B cell (primary cell): ENCODE results near the gene BANF2. TPM values are rescaled to one million over a fixed set of nuclear protein-coding genes. Genes with fewer than 3 reads are reported as not detected.

ENCODE experiments used
- ATAC-seq: fragments of 200-7000 bp; cut with Tn5 transposase; one replicate; pipeline ENCODE4 v1.10.0; 2021; ENCODE audit warnings: low read depth, mild to moderate bottlenecking, moderate number of reproducible peaks, moderate library complexity
- CTCF ChIA-PET: fragments of 350-600 bp; sonication (Branson Sonifier 250); formaldehyde crosslinking; loops from one replicate; lab custom pipeline; 2021; ENCODE audit warnings: antibody characterized with exemption, inconsistent platforms; lab: Charles Lee
- POLR2A ChIA-PET: fragments of 350-600 bp; sonication (Branson Sonifier 250); formaldehyde crosslinking; loops from one replicate; lab custom pipeline; 2021; ENCODE audit warnings: antibody characterized with exemption; lab: Charles Lee
- DNase-seq: peaks from one replicate; pipeline ENCODE4 v3.0.0; 2013
- H2AFZ ChIP-seq: 2 replicates; pipeline ENCODE4 v1.6.1; 2012; ENCODE audit warnings: mild to moderate bottlenecking, low read depth, low read length; ENCODE audit not compliant: insufficient read depth, poor library complexity, severe bottlenecking
- H3K27ac ChIP-seq, 2 donors: 1 replicate in 1 of 2; 2 replicates in 1 of 2; pipeline ENCODE4 v1.5.1; 2012 to 2013; ENCODE audit warnings: low read length in 2 of 2, mild to moderate bottlenecking in 2 of 2, moderate library complexity in 1 of 2
- H3K27me3 ChIP-seq, 4 experiments: fragments of 200-600 bp in 1 of 4; sonication (generic) in 1 of 4; replicated peaks in 1 of 4; 1 replicate in 2 of 4; 2 replicates in 2 of 4; pipeline versions ENCODE4 v1.6.1 to v1.7.0; 2013 to 2016; ENCODE audit warnings: low read length in 3 of 4, mild to moderate bottlenecking in 2 of 4, mixed read lengths in 1 of 4, moderate library complexity in 1 of 4; ENCODE audit not compliant: insufficient read depth in 4 of 4, control insufficient read depth in 3 of 4; ENCODE audit errors: control extremely low read depth in 1 of 4
- H3K36me3 ChIP-seq, 2 experiments: replicated peaks in 1 of 2; 1 replicate in 1 of 2; 2 replicates in 1 of 2; pipeline versions ENCODE4 v1.6.1 to v1.7.1; 2013; ENCODE audit warnings: low read length in 1 of 2; ENCODE audit not compliant: insufficient read depth in 2 of 2, control insufficient read depth in 1 of 2; ENCODE audit errors: control extremely low read depth in 1 of 2, extremely low read depth in 1 of 2
- H3K4me1 ChIP-seq, 2 donors: fragments of 200-600 bp in 1 of 2; sonication (generic) in 1 of 2; 1 replicate in 1 of 2; 2 replicates in 1 of 2; pipeline versions ENCODE4 v1.5.1 to v1.6.1; 2013 to 2017; ENCODE audit warnings: low read length in 2 of 2; ENCODE audit not compliant: control insufficient read depth in 2 of 2, insufficient read depth in 2 of 2
- H3K4me2 ChIP-seq: replicated peaks from 2 replicates; pipeline ENCODE3; 2012; ENCODE audit warnings: mild to moderate bottlenecking, low read depth, low read length; ENCODE audit not compliant: poor library complexity, severe bottlenecking
- H3K4me3 ChIP-seq, 5 experiments: fragments of 200-600 bp in 1 of 5; sonication (generic) in 1 of 5; 1 replicate in 3 of 5; 2 replicates in 2 of 5; pipeline versions ENCODE4 v1.5.1 to v1.7.0; 2011 to 2016; ENCODE audit warnings: low read length in 4 of 5, mild to moderate bottlenecking in 4 of 5, low read depth in 2 of 5, control low read depth in 1 of 5, moderate library complexity in 1 of 5; ENCODE audit not compliant: insufficient read depth in 1 of 5; ENCODE audit errors: control extremely low read depth in 1 of 5, extremely low read depth in 1 of 5
- H3K79me2 ChIP-seq: fragments of 200-600 bp; sonication (generic); one replicate; pipeline ENCODE4 v1.6.0; 2016; ENCODE audit warnings: low read length; ENCODE audit not compliant: control insufficient read depth, insufficient read depth
- H3K9ac ChIP-seq: fragments of 200-600 bp; sonication (generic); 2 replicates; pipeline ENCODE4 v1.6.1; 2017; ENCODE audit warnings: mild to moderate bottlenecking, low read length, moderate library complexity
- H3K9me3 ChIP-seq, 3 donors: one replicate each; pipeline versions ENCODE4 v1.6.1 to v1.7.1; 2013; ENCODE audit warnings: low read length in 2 of 3; ENCODE audit not compliant: control insufficient read depth in 2 of 3, insufficient read depth in 1 of 3; ENCODE audit errors: control extremely low read depth in 1 of 3
- H4K20me1 ChIP-seq: 2 replicates; pipeline ENCODE4 v1.6.0; 2012; ENCODE audit warnings: mild to moderate bottlenecking, low read length; ENCODE audit not compliant: insufficient read depth, control insufficient read depth, poor library complexity, severe bottlenecking
- H3K27ac Mint-ChIP-seq: one replicate; pipeline ENCODE4 v1.8.0; 2021; ENCODE audit warnings: mixed read lengths
- H3K27me3 Mint-ChIP-seq: one replicate; pipeline ENCODE4 v1.8.0; 2021; ENCODE audit warnings: mixed read lengths
- H3K4me1 Mint-ChIP-seq: one replicate; pipeline ENCODE4 v1.8.0; 2021; ENCODE audit warnings: mixed read lengths
- H3K4me3 Mint-ChIP-seq: one replicate; pipeline ENCODE4 v1.8.0; 2021; ENCODE audit warnings: mixed read lengths
- H3K9me3 Mint-ChIP-seq: one replicate; pipeline ENCODE4 v1.8.0; 2022; ENCODE audit warnings: mixed read lengths; ENCODE audit not compliant: insufficient read depth
- CTCF ChIP-seq: fragments of 200-600 bp; IDR thresholded peaks from one replicate; pipeline ENCODE4 v1.8.0; 2022; ENCODE audit warnings: antibody characterized with exemption, mild to moderate bottlenecking
- EZH2 ChIP-seq: IDR thresholded peaks from 2 replicates; pipeline ENCODE4 v1.6.1; 2012; ENCODE audit warnings: borderline replicate concordance, low read depth, mild to moderate bottlenecking, moderate library complexity, low read length; ENCODE audit not compliant: insufficient read depth, poor library complexity, severe bottlenecking
- WGBS: methylation state at CpG from one replicate; pipeline ENCODE4 v1.1.5; 2013; ENCODE audit warnings: missing lambda C conversion rate; ENCODE audit not compliant: insufficient coverage; 5-methylcytosine and 5-hydroxymethylcytosine counted together
- intact Hi-C: fragments of 100-400 bp; cut with micrococcal nuclease; formaldehyde crosslinking; loops from one replicate; pipeline ENCODE4 v1.10.0; 2022
- polyA plus RNA-seq: library from polyadenylated mRNA; depleted of rRNA; stranded (reverse); fragments of >200 nt; gene quantifications from 2 replicates; pipeline ENCODE4 v1.2.3, GENCODE V29; 2012
- total RNA-seq, 2 donors: library from RNA; stranded (reverse); fragments of 120-200 nt in 1 of 2; gene quantifications; 1 replicate in 1 of 2; 2 replicates in 1 of 2; pipeline versions ENCODE4 v1.2.3 to v1.2.4, GENCODE V29; 2013 to 2022

BANF2 gene
- total and polyA plus RNA-seq, 2 donors (not counting 1 experiment from before 2014, with no cell fraction given), result not detected

- Mint-ChIP-seq H3K27me3 (no peaks in the 10 kb centered on the region), H3K27ac (no peak overlapping the region), H3K4me3 (no peak overlapping the region), H3K9me3 (no peaks in the 10 kb centered on the region), H3K4me1 (peaks cover 16% of the 10 kb centered on the region)
- Histone ChIP-seq H3K79me2 (peaks cover 5% of the 10 kb centered on the region), H3K9me3 (no peaks in the 10 kb centered on the region), H2AFZ (no peak overlapping the region), H3K4me2 (no peak overlapping the region), H3K4me1 (peaks cover 7 to 15% of the 10 kb centered on the region in 2 donors), H3K27me3 (no peaks in the 10 kb centered on the region), H3K36me3 (no peaks in the 10 kb centered on the region), H3K4me3 (no peak overlapping the region), H4K20me1 (peaks cover 8% of the 10 kb centered on the region), H3K9ac (no peak overlapping the region), H3K27ac (no peak overlapping the region)
- intact Hi-C loops, result no loop called here
- ATAC-seq, result no peak
- no peak for DNase-seq
- CTCF ChIA-PET, result interaction anchor here (0.6 to 1.1 kb wide), 3 partner anchors 30 to 352 kb away, joined by 3 read pairs; no protein-coding TSS in a partner anchor
- 78% methylated on average over 10 of the region's 10 CpGs for WGBS
- POLR2A ChIA-PET, result no interaction called here
- TF ChIP-seq EZH2 (no peak), CTCF (no peak)
Observed at GRCh38 chr20:17652411-17652810, 47.4 kb upstream of the BANF2 start.

GRCh38 chr20:17653835-17654648 is 45.7 kb upstream of the BANF2 start:
- no peaks in the 10 kb centered on the region for H3K27me3 Mint-ChIP-seq
- Histone ChIP-seq H3K27ac (no peak overlapping the region), H3K79me2 (no peaks in the 10 kb centered on the region), H3K9ac (no peak overlapping the region), H3K27me3 (no peaks in the 10 kb centered on the region), H4K20me1 (peaks cover 8% of the 10 kb centered on the region), H3K9me3 (peaks cover 0 to 11% (median 0%) of the 10 kb centered on the region in 3 donors), H2AFZ (no peak overlapping the region), H3K4me2 (no peak overlapping the region), H3K4me3 (no peak overlapping the region), H3K36me3 (peaks cover 0 to 8% of the 10 kb centered on the region in 2 experiments), H3K4me1 (peaks cover 2% of the 10 kb centered on the region in 2 donors)
- ChIA-PET CTCF (interaction anchor here (0.6 to 1.6 kb wide), 5 partner anchors 14 to 328 kb away, joined by 3 to 4 read pairs (median 3); no protein-coding TSS in a partner anchor), POLR2A (no interaction called here)
- ATAC-seq (no peak), DNase-seq (no peak)
- H3K27ac Mint-ChIP-seq, result no peak overlapping the region
- no peak overlapping the region for H3K4me3 Mint-ChIP-seq
- intact Hi-C loops, result no loop called here
- no peaks in the 10 kb centered on the region for H3K9me3 Mint-ChIP-seq
- TF ChIP-seq CTCF, result no peak
- TF ChIP-seq EZH2, result no peak
- WGBS, result 84% methylated on average over 7 of the region's 11 CpGs
- peaks cover 7% of the 10 kb centered on the region for H3K4me1 Mint-ChIP-seq
